ENCODE measurements around the gene KCNJ15.

The KCNJ15 gene

DNA sequence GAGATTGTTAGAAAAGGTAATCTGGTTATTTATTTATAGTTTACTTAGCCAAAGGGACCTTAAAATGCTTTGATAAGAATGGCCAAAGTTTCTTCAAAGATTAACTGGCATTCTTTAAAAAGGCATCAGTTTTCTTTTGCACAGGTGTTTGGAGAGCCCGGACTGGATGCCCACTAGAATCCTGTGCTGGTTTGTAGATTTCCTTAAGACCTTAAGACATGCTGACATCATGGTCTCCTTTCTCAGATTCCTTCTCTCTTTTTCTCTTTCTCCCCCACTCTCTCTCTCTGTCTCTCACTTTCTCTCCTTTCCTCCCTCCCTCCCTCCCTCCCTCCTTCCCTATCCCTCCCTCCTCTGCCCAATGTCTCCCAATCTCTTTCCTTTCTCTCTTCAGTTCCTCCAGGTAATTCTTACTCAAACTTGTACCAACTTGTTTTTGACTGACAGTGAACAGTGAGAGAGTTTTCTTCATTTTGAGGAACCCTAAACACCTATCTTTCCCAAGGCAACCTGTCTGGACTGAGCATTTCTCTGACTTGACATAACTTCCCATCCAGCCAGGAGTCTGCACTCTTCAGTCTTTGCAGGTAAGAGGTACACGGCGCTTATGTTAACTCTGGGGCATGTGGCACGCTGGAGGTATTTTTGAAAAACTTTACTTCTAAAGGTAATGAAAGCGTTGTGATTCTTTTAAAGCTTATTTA, at the start of gene KCNJ15:
Gene KCNJ15, plus strand, starts transcription at position 393 of the 704 bp plus-strand sequence. CDS start 42,271 bp downstream, outside the sequence.
- H3K4me1 ChIP-seq, result peaks cover 11% of the 10 kb centered on the region; the same call in 1 of the 2 replicates
- TF ChIP-seq Cebpa-rat (IDR thresholded peaks at IDR 0.05), result no peak
- H3K9ac ChIP-seq, result no peak within 1 kb of the TSS
- no peaks in the 10 kb centered on the region for H3K27me3 ChIP-seq
- H3K9me3 ChIP-seq, result peaks cover 10% of the 10 kb centered on the region; the same call in 1 of the 2 replicates
- no peak within 1 kb of the TSS for H3K4me3 ChIP-seq
- no peak within 1 kb of the TSS for H3K4me2 ChIP-seq
- H4K20me1 ChIP-seq, result no peaks in the 10 kb centered on the region
- no peak within 1 kb of the TSS for H3K27ac ChIP-seq
- H3K36me3 ChIP-seq, result no peaks in the 10 kb centered on the region

GRCh38 chr21:38208118-38208517, 48.7 kb upstream of the KCNJ15 start:
- no peaks in the 10 kb centered on the region for H3K27me3 ChIP-seq
- no peak overlapping the region for H3K27ac ChIP-seq
- H3K4me3 ChIP-seq, result no peak overlapping the region
- H3K4me2 ChIP-seq, result peak overlapping the region; percentile 24; the same call in 1 of the 2 replicates
- H3K4me1 ChIP-seq, result peaks cover 40% of the 10 kb centered on the region
- H4K20me1 ChIP-seq, result no peaks in the 10 kb centered on the region
- no peak overlapping the region for H3K9ac ChIP-seq
- no peaks in the 10 kb centered on the region for H3K36me3 ChIP-seq
- TF ChIP-seq Cebpa-rat (IDR thresholded peaks at IDR 0.05), result no peak
- H3K9me3 ChIP-seq, result peaks cover 46% of the 10 kb centered on the region

GRCh38 chr21:38211321-38211720, 45.5 kb upstream of the KCNJ15 start:
- Histone ChIP-seq H4K20me1 (no peaks in the 10 kb centered on the region), H3K9me3 (peaks cover 39% of the 10 kb centered on the region), H3K4me3 (no peak overlapping the region), H3K27me3 (no peaks in the 10 kb centered on the region), H3K4me2 (no peak overlapping the region), H3K9ac (no peak overlapping the region), H3K27ac (no peak overlapping the region), H3K4me1 (peaks cover 22% of the 10 kb centered on the region), H3K36me3 (no peaks in the 10 kb centered on the region)
- TF ChIP-seq Cebpa-rat (IDR thresholded peaks at IDR 0.05), result no peak

- Histone ChIP-seq H3K36me3 (no peaks in the 10 kb centered on the region), H3K27me3 (no peaks in the 10 kb centered on the region), H3K4me1 (peaks cover 22% of the 10 kb centered on the region), H3K4me3 (no peak overlapping the region), H3K4me2 (no peak overlapping the region), H4K20me1 (no peaks in the 10 kb centered on the region), H3K27ac (no peak overlapping the region), H3K9me3 (peaks cover 39% of the 10 kb centered on the region), H3K9ac (no peak overlapping the region)
- no peak for TF ChIP-seq Cebpa-rat (IDR thresholded peaks at IDR 0.05)
Observed at GRCh38 chr21:38212706-38213105, 44.1 kb upstream of the KCNJ15 start.

- Histone ChIP-seq H3K4me2 (no peak overlapping the region), H3K27me3 (no peaks in the 10 kb centered on the region), H3K9ac (no peak overlapping the region), H3K9me3 (peaks cover 42% of the 10 kb centered on the region), H3K27ac (no peak overlapping the region), H3K4me1 (no peaks in the 10 kb centered on the region), H3K4me3 (no peak overlapping the region), H3K36me3 (no peaks in the 10 kb centered on the region), H4K20me1 (no peaks in the 10 kb centered on the region)
- TF ChIP-seq Cebpa-rat (IDR thresholded peaks at IDR 0.05), result no peak
Observed at GRCh38 chr21:38219049-38219628, 37.7 kb upstream of the KCNJ15 start.

GRCh38 chr21:38220270-38220737, 36.5 kb upstream of the KCNJ15 start:
- H3K27me3 ChIP-seq, result no peaks in the 10 kb centered on the region
- no peak overlapping the region for H3K4me3 ChIP-seq
- no peaks in the 10 kb centered on the region for H3K36me3 ChIP-seq
- H3K4me1 ChIP-seq, result no peaks in the 10 kb centered on the region
- H3K9ac ChIP-seq, result no peak overlapping the region
- TF ChIP-seq Cebpa-rat (IDR thresholded peaks at IDR 0.05), result no peak
- no peak overlapping the region for H3K4me2 ChIP-seq
- no peaks in the 10 kb centered on the region for H4K20me1 ChIP-seq
- no peak overlapping the region for H3K27ac ChIP-seq
- peaks cover 54% of the 10 kb centered on the region for H3K9me3 ChIP-seq

GRCh38 chr21:38221594-38221993, 35.2 kb upstream of the KCNJ15 start:
- no peaks in the 10 kb centered on the region for H3K27me3 ChIP-seq
- no peak overlapping the region for H3K27ac ChIP-seq
- peaks cover 67% of the 10 kb centered on the region for H3K9me3 ChIP-seq
- TF ChIP-seq Cebpa-rat (IDR thresholded peaks at IDR 0.05), result no peak
- H3K9ac ChIP-seq, result no peak overlapping the region
- no peaks in the 10 kb centered on the region for H4K20me1 ChIP-seq
- no peak overlapping the region for H3K4me3 ChIP-seq
- no peaks in the 10 kb centered on the region for H3K4me1 ChIP-seq
- H3K4me2 ChIP-seq, result no peak overlapping the region
- no peaks in the 10 kb centered on the region for H3K36me3 ChIP-seq

DNA sequence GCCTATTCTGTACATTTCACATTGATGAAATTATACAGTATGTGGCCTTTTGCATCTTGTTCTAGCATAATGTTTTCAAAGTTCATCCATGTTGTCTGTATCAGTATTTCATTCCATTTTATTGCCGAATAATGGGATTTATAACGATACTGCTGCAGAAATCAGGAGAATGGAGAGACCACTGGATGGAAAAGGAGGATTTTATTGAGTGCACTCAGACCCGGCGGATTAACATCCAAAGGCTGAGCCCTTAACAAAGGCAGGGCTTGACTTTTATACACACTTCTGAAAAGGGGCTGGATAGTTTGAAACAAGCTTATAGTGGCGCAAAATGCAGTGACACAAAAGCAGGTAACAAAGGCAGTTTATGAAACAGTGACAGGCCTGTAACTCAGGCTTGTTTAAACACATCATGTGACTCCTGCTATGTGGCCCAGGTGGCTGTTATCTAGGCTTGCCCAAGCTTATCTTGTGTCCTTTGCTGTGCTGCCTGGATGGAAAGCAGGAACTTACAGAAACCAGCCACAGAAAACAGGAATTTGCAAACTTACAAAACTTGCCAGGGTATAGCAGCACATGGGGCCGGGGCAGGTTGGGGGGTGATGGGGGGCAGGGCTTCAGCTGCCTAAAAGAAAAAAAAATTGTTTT, 32.8 kb upstream of the KCNJ15 start:
- H3K27me3 ChIP-seq, result no peaks in the 10 kb centered on the region
- H3K4me1 ChIP-seq, result no peaks in the 10 kb centered on the region
- H3K4me2 ChIP-seq, result no peak overlapping the region
- TF ChIP-seq Cebpa-rat (IDR thresholded peaks at IDR 0.05), result no peak
- no peaks in the 10 kb centered on the region for H4K20me1 ChIP-seq
- H3K9ac ChIP-seq, result no peak overlapping the region
- H3K27ac ChIP-seq, result no peak overlapping the region
- H3K9me3 ChIP-seq, result peaks cover 91% of the 10 kb centered on the region
- H3K4me3 ChIP-seq, result no peak overlapping the region
- H3K36me3 ChIP-seq, result no peaks in the 10 kb centered on the region

DNA sequence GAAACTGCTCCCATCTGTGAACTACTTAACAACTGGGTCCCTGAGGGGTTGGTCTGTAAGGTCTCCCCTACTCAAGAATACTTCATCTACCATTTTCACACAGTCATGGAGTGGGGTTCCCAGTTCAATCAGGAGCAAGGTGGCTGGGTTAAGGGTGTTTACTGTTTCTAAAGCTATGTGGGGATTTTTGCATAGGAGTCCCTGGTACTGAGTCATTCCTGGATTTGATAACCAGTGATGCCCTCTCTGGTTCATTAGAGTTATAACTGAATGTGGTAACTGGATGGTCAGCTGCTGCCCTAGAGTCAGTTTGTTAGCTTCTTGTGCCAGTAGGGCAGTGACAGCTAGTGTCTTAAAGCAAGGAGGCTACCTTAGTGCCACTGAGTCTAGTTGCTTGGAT, 29.4 kb upstream of the KCNJ15 start:
- no peak for TF ChIP-seq Cebpa-rat (IDR thresholded peaks at IDR 0.05)
- Histone ChIP-seq H3K27me3 (no peaks in the 10 kb centered on the region), H3K4me2 (no peak overlapping the region), H4K20me1 (no peaks in the 10 kb centered on the region), H3K27ac (no peak overlapping the region), H3K4me1 (no peaks in the 10 kb centered on the region), H3K9ac (no peak overlapping the region), H3K4me3 (no peak overlapping the region), H3K36me3 (no peaks in the 10 kb centered on the region), H3K9me3 (peaks cover 92% of the 10 kb centered on the region)

- H3K9me3 ChIP-seq, result peaks cover 90% of the 10 kb centered on the region
- H3K4me2 ChIP-seq, result no peak overlapping the region
Observed at GRCh38 chr21:38228115-38228514, 28.7 kb upstream of the KCNJ15 start.

More at GRCh38 chr21:38228115-38228514, 28.7 kb upstream of the KCNJ15 start:
- no peaks in the 10 kb centered on the region for H3K36me3 ChIP-seq
- no peak for TF ChIP-seq Cebpa-rat (IDR thresholded peaks at IDR 0.05)
- no peak overlapping the region for H3K9ac ChIP-seq
- no peak overlapping the region for H3K4me3 ChIP-seq
- H4K20me1 ChIP-seq, result no peaks in the 10 kb centered on the region
- H3K27me3 ChIP-seq, result no peaks in the 10 kb centered on the region
- H3K27ac ChIP-seq, result no peak overlapping the region
- no peaks in the 10 kb centered on the region for H3K4me1 ChIP-seq

Data from BLaER1 (cell line).